ENCODE results near the gene CRYZL1. TPM values are rescaled to one million over a fixed set of nuclear protein-coding genes. Genes with fewer than 3 reads are reported as not detected.
A peak's percentile ranks its signal among the peaks of the same experiment; 100 is the strongest.
"Not testable (repeated sequence)": the region's sequence is repeated elsewhere in the genome, so short reads cannot be mapped to it uniquely, and the experiment has no call there.

The CRYZL1 gene
- polyA plus RNA-seq, 1 experiment = 58.4 TPM

GRCh38 chr21:33619726-33620125, 21.8 kb downstream of the CRYZL1 start:
- no peak for DNase-seq (ENCODE audit: low read depth, low spot score)
- ChIA-PET CTCF (interaction anchor here (0.6 to 4.5 kb wide), 3 partner anchors 14 to 503 kb away, joined by 3 to 51 read pairs (median 3); no protein-coding TSS in a partner anchor), POLR2A (no interaction called here)
- TF ChIP-seq, protein P1, sequence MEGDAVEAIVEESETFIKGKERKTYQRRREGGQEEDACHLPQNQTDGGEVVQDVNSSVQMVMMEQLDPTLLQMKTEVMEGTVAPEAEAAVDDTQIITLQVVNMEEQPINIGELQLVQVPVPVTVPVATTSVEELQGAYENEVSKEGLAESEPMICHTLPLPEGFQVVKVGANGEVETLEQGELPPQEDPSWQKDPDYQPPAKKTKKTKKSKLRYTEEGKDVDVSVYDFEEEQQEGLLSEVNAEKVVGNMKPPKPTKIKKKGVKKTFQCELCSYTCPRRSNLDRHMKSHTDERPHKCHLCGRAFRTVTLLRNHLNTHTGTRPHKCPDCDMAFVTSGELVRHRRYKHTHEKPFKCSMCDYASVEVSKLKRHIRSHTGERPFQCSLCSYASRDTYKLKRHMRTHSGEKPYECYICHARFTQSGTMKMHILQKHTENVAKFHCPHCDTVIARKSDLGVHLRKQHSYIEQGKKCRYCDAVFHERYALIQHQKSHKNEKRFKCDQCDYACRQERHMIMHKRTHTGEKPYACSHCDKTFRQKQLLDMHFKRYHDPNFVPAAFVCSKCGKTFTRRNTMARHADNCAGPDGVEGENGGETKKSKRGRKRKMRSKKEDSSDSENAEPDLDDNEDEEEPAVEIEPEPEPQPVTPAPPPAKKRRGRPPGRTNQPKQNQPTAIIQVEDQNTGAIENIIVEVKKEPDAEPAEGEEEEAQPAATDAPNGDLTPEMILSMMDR (IDR thresholded peaks at IDR 0.05; ENCODE audit: low read depth, low read length) = no peak
- Histone ChIP-seq H3K27me3 (ENCODE audit: control insufficient read depth, insufficient read depth, low read length) (no peaks in the 10 kb centered on the region), H3K4me3 (ENCODE audit: low read depth, low read length) (no peak overlapping the region), H3K27ac (ENCODE audit: low read depth, low read length) (no peak overlapping the region), H3K9me3 (ENCODE audit: control insufficient read depth, insufficient read depth, low read length) (no peaks in the 10 kb centered on the region)

GRCh38 chr21:33618407-33618806, 23.1 kb downstream of the CRYZL1 start:
- TF ChIP-seq, protein P1 (IDR thresholded peaks at IDR 0.05; ENCODE audit: low read depth, low read length) = no peak
- POLR2A ChIA-PET = no interaction called here
- Histone ChIP-seq H3K27ac (ENCODE audit: low read depth, low read length) (no peak overlapping the region), H3K4me3 (ENCODE audit: low read depth, low read length) (no peak overlapping the region), H3K27me3 (ENCODE audit: control insufficient read depth, insufficient read depth, low read length) (no peaks in the 10 kb centered on the region), H3K9me3 (ENCODE audit: control insufficient read depth, insufficient read depth, low read length) (no peaks in the 10 kb centered on the region; the same call in 1 of the 2 replicates)
- CTCF ChIA-PET = interaction anchor here (4.5 kb wide), 1 partner anchor 12 kb away, joined by 51 read pairs; no protein-coding TSS in a partner anchor
- no peak for DNase-seq (ENCODE audit: low read depth, low spot score)

GRCh38 chr21:33617565-33617964, 24.0 kb downstream of the CRYZL1 start:
- H3K27ac ChIP-seq (ENCODE audit: low read depth, low read length); H3K4me3 ChIP-seq (ENCODE audit: low read depth, low read length); H3K27me3 ChIP-seq (ENCODE audit: control insufficient read depth, insufficient read depth, low read length); CTCF ChIA-PET; DNase-seq (ENCODE audit: low read depth, low spot score); POLR2A ChIA-PET; H3K9me3 ChIP-seq (ENCODE audit: control insufficient read depth, insufficient read depth, low read length): not testable (repeated sequence)

- CTCF ChIA-PET = interaction anchor here (1.2 kb wide), 1 partner anchor 11 kb away, joined by 5 read pairs; no protein-coding TSS in a partner anchor
Observed at GRCh38 chr21:33611006-33611744, 30.4 kb downstream of the CRYZL1 start.

GRCh38 chr21:33608559-33608958, 33.0 kb downstream of the CRYZL1 start:
- no peaks in the 10 kb centered on the region for H3K27me3 ChIP-seq (ENCODE audit: control insufficient read depth, insufficient read depth, low read length)
- H3K27ac ChIP-seq (ENCODE audit: low read depth, low read length) = peak overlapping the region; percentile 39
- POLR2A ChIA-PET = no interaction called here
- H3K9me3 ChIP-seq (ENCODE audit: control insufficient read depth, insufficient read depth, low read length) = no peaks in the 10 kb centered on the region
- no peak for DNase-seq (ENCODE audit: low read depth, low spot score)
- TF ChIP-seq, protein P1 (IDR thresholded peaks at IDR 0.05; ENCODE audit: low read depth, low read length) = no peak
- H3K4me3 ChIP-seq (ENCODE audit: low read depth, low read length) = no peak overlapping the region
- CTCF ChIA-PET = interaction anchor here (1.3 kb wide), 1 partner anchor 286 kb away, joined by 6 read pairs; no protein-coding TSS in a partner anchor

More at GRCh38 chr21:33611006-33611744, 30.4 kb downstream of the CRYZL1 start:
- POLR2A ChIA-PET = no interaction called here
- Histone ChIP-seq H3K27me3 (ENCODE audit: control insufficient read depth, insufficient read depth, low read length) (no peaks in the 10 kb centered on the region), H3K9me3 (ENCODE audit: control insufficient read depth, insufficient read depth, low read length) (no peaks in the 10 kb centered on the region; the same call in 1 of the 2 replicates), H3K4me3 (ENCODE audit: low read depth, low read length) (no peak overlapping the region), H3K27ac (ENCODE audit: low read depth, low read length) (no peak overlapping the region)
- TF ChIP-seq, protein P1 (IDR thresholded peaks at IDR 0.05; ENCODE audit: low read depth, low read length) = no peak
- no peak for DNase-seq (ENCODE audit: low read depth, low spot score)

Measured in AG04450 (cell line).